GM12875 (cell line): ENCODE results near the gene HIVEP3.

Experiments used
- H3K4me3 ChIP-seq: one replicate; pipeline ENCODE4 v1.5.1; 2011; ENCODE audit warnings: low read depth, low read length, control low read depth
- CTCF ChIP-seq: IDR thresholded peaks from 2 replicates; pipeline ENCODE4 v1.5.1; 2011; ENCODE audit warnings: low read depth, mild to moderate bottlenecking, control low read depth, inconsistent platforms, low read length, moderate library complexity, borderline replicate concordance; ENCODE audit not compliant: insufficient read depth

The HIVEP3 gene

GRCh38 chr1:41735139-41735538 lies 183.6 kb downstream of the HIVEP3 start:
- no peak for TF ChIP-seq CTCF
- no peak overlapping the region for H3K4me3 ChIP-seq

GRCh38 chr1:41734201-41734970 lies 184.3 kb downstream of the HIVEP3 start:
- no peak overlapping the region for H3K4me3 ChIP-seq
- no peak for TF ChIP-seq CTCF

- no peak for TF ChIP-seq CTCF
- no peak overlapping the region for H3K4me3 ChIP-seq
These were observed 185.0 kb downstream of the HIVEP3 start for GRCh38 chr1:41733725-41734124.

GRCh38 chr1:41733021-41733420 lies 185.7 kb downstream of the HIVEP3 start:
- no peak for TF ChIP-seq CTCF
- H3K4me3 ChIP-seq: no peak overlapping the region

- no peak for TF ChIP-seq CTCF
- no peak overlapping the region for H3K4me3 ChIP-seq
These were observed 187.1 kb downstream of the HIVEP3 start for GRCh38 chr1:41731516-41732030.

- no peak for TF ChIP-seq CTCF
- no peak overlapping the region for H3K4me3 ChIP-seq
These were observed 187.9 kb downstream of the HIVEP3 start for GRCh38 chr1:41730806-41731205.
